GM12875 (cell line): ENCODE data around the gene TECR.
A peak's percentile ranks its signal among the peaks of the same experiment; 100 is the strongest.

Source experiments
- H3K4me3 ChIP-seq: one replicate; pipeline ENCODE4 v1.5.1; 2011; ENCODE audit warnings: low read depth, low read length, control low read depth
- TF ChIP-seq, protein P1 (sequence below): IDR thresholded peaks from 2 replicates; pipeline ENCODE4 v1.5.1; 2011; ENCODE audit warnings: low read depth, mild to moderate bottlenecking, control low read depth, inconsistent platforms, low read length, moderate library complexity, borderline replicate concordance; ENCODE audit not compliant: insufficient read depth

TECR gene

DNA sequence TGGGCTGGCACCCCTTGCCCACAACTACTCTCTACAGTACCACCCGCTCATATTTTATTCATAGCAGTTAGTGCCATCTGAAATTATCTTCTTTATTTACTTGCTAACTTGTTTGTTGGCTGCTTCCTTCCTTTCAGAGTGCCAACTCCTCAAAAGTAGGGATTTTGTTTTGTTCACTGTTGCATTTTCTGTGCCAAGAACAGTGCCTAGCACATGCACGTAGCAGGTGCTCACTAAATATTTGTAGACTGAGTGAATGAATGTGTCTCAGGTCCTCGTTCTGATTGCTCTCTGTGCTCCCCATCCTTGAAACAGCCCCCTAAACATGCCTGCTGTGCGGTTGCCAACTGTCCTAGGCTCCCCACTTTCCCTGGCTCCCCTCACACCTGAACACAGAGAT is 35.0 kb upstream of the TECR start:
- TF ChIP-seq, protein P1, sequence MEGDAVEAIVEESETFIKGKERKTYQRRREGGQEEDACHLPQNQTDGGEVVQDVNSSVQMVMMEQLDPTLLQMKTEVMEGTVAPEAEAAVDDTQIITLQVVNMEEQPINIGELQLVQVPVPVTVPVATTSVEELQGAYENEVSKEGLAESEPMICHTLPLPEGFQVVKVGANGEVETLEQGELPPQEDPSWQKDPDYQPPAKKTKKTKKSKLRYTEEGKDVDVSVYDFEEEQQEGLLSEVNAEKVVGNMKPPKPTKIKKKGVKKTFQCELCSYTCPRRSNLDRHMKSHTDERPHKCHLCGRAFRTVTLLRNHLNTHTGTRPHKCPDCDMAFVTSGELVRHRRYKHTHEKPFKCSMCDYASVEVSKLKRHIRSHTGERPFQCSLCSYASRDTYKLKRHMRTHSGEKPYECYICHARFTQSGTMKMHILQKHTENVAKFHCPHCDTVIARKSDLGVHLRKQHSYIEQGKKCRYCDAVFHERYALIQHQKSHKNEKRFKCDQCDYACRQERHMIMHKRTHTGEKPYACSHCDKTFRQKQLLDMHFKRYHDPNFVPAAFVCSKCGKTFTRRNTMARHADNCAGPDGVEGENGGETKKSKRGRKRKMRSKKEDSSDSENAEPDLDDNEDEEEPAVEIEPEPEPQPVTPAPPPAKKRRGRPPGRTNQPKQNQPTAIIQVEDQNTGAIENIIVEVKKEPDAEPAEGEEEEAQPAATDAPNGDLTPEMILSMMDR, result no peak
- no peak overlapping the region for H3K4me3 ChIP-seq

DNA sequence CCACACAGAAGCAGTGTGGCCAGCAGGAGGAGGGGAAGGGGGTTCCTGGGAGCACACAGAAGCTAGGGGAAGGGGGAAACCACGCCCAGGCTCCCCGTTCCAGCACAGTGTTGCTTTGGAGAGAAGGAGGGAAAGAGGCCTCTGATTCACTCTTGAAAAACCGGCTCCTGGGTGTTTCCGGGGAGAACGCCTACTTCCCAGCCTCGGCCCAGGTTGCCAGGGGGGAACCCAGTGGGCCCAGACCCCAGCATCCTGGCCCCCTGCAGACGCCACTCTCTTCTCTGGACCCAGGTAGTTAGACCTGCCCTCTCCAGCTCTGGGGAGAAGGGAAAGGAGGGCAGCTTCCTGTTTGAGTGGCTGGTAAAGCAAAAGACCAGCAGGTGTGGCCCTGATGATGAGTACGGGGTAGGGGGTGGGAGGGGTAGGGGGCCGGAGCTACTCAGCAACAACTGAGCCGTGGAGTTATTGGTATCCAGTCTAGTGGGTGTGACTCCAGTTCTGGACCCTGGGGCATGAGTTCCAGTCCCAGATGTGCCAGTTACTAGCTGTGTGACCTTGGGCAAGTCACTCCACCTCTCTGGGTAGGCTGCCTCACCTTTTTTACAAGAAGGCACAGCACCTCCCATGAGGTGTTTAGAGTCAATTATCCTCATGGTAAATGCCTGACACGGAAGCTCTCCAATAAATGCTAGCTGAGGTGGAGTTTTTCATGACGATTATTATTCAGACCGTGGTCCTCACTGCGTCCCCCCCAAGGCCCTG is 34.3 kb upstream of the TECR start:
- H3K4me3 ChIP-seq, result no peak overlapping the region
- TF ChIP-seq, protein P1, result no peak

DNA sequence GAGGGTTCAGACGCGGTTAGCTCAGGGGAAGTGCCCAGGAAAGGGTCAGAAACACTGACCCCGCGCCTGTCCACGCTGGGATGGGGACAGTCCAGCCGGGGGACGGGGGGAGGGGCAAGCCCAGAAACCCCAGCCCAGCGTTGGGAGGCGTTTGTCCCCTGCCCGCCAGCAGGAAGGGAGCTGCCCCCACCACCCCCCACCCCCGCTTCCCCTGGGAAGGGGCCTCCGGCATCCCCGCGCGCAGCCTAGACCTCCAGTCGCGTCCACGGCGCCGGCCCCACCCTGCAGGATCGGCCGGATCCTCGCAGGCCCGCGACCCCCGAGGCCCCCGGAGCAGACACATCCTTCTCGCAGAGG is 33.7 kb upstream of the TECR start:
- peak overlapping the region; percentile 49 for H3K4me3 ChIP-seq
- TF ChIP-seq, protein P1, result no peak

DNA sequence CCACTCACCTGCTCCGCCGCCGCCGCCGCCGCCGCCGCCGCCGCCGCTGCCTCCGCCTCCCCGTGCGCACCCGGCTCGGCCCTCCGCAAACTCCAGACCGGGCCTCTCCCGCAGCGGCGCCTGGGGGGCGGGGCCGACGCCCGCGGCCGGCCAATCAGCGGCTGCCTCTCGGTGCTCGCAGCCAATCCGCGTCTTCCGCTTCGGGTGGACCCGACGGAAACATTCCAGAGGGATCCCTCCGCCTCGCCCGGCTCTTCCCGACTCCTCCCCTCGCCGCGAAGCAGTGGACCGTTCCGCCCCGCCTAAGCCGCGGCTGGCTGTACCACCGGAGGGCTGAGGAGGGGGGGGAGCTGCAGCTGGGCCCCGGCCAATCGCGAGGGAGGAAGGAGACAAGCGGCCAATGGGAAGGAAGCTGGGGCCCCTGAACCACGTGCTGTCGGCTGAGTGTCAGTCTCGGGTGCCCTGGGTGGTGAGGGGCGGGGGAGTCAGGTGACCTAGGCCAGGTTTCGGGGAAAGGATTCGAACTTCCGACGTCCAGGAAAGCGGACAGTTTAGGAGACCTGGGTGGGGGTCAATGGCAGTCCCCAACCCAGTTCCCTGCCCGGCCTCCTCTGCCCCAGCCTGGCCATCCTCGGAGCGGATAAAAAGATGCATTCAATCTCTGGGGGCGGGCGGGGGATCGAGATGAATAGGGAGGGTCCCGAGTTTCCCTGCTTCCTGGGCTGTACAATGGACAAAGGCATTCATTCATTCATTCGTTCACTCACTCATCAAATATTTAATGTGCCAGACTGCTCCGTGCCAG is 33.2 kb upstream of the TECR start, which contains the start of gene GIPC1:
GIPC1 (minus strand) TSS at position 99 of the 805 bp plus-strand sequence. CDS start 13,151 bp downstream, outside the sequence.
- TF ChIP-seq, protein P1, result no peak
- H3K4me3 ChIP-seq, result peak within 1 kb of the TSS; percentile 49

DNA sequence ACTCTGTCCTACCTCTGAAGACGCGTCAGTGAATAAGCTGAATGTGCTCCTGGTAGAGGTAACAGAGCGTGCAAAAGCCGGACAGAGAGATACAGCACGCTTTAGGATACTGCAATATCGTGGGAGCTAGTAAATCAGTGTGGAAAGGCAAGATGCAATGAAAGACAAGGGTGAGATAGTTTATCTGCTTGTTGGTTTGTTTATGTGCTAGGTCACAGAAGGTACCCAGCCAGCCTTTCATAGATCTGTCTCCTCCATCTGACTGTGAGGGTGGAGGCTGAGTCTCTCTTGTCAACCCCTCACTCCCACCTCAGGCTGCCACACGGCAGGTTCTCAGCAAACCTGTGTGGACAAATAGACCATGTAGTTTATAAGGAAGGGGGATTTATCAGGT is 32.6 kb upstream of the TECR start:
- TF ChIP-seq, protein P1, result no peak
- no peak overlapping the region for H3K4me3 ChIP-seq

DNA sequence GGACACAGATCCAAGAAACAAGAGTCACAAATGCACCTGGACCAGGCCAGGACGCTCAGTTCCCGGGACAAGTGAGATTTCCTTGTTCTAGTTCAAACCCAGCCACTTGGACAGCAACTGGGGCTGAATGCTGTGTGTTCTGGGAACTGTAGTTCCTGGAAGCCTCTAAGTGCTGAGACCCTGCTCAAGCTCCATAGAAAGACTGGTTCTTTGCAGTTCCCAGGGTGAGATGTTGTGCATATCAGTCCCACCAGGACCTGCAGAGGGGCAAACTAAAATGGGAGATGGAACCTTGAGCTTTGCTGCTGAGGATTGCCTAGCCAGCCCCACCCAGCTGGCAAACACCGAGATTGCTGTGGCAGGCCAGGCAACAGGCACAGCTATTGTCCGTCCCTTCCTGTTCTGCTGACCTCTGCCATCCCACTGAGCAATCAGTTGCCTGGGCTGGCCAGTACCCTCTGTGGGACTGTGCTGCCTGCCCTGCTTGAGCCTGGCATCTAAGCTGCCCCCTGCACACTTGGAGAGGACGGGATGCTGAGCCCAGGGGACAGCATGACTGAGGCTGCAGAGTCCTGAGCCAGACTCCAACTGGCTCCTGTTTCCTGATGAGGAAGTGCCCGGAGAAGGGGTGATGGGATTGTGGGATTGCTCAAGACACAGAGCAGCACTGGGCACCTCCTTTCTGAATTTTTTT is 32.0 kb upstream of the TECR start:
- TF ChIP-seq, protein P1, result no peak
- no peak overlapping the region for H3K4me3 ChIP-seq
